Astrocyte (in vitro differentiated cells and primary cell): ENCODE data around the gene GREB1. TPM values are rescaled to one million over a fixed set of nuclear protein-coding genes. Genes with fewer than 3 reads are reported as not detected.

Experiments used
- DNase-seq: peaks from one replicate; pipeline ENCODE4 v3.0.0-alpha.2; 2010; ENCODE audit warnings: low read depth
- FAIRE-seq: peaks from 2 replicates; lab custom pipeline; 2011; peaks lifted over from hg19 to GRCh38; lab: Jason Lieb, UNC
- H2AFZ ChIP-seq: 2 replicates; pipeline ENCODE4 v1.6.0; 2012; ENCODE audit warnings: low read depth, low read length, inconsistent platforms
- H3K27ac ChIP-seq: 2 replicates; pipeline ENCODE4 v1.5.1; 2011; ENCODE audit warnings: low read depth, low read length, inconsistent platforms
- H3K27me3 ChIP-seq: 2 replicates; pipeline ENCODE4 v1.6.0; 2011; ENCODE audit warnings: low read length, inconsistent platforms; ENCODE audit not compliant: insufficient read depth
- H3K36me3 ChIP-seq: 2 replicates; pipeline ENCODE4 v1.5.1; 2011; ENCODE audit warnings: low read length, inconsistent platforms; ENCODE audit not compliant: insufficient read depth
- H3K4me1 ChIP-seq: 2 replicates; pipeline ENCODE4 v1.5.1; 2011; ENCODE audit warnings: low read length, inconsistent platforms; ENCODE audit not compliant: insufficient read depth
- H3K4me2 ChIP-seq: 2 replicates; pipeline ENCODE4 v1.6.0; 2012; ENCODE audit warnings: low read length, inconsistent platforms
- H3K4me3 ChIP-seq: 2 replicates; pipeline ENCODE4 v1.5.1; 2011; ENCODE audit warnings: low read depth, mild to moderate bottlenecking, low read length, inconsistent platforms; ENCODE audit not compliant: insufficient read depth
- H3K79me2 ChIP-seq: 2 replicates; pipeline ENCODE4 v1.6.0; 2012; ENCODE audit warnings: mild to moderate bottlenecking, low read length, inconsistent platforms; ENCODE audit not compliant: insufficient read depth
- H3K9ac ChIP-seq: 2 replicates; pipeline ENCODE4 v1.6.0; 2012; ENCODE audit warnings: mild to moderate bottlenecking, low read length, inconsistent platforms
- H3K9me3 ChIP-seq: 2 replicates; pipeline ENCODE4 v1.5.1; 2012; ENCODE audit warnings: low read depth, mild to moderate bottlenecking, low read length, inconsistent platforms; ENCODE audit not compliant: insufficient read depth
- H4K20me1 ChIP-seq: 2 replicates; pipeline ENCODE4 v1.6.0; 2012; ENCODE audit warnings: low read length, inconsistent platforms; ENCODE audit not compliant: insufficient read depth
- H3K27ac Mint-ChIP-seq: one replicate; pipeline ENCODE4 v1.8.0; 2021; ENCODE audit warnings: mild to moderate bottlenecking, mixed read lengths; ENCODE audit not compliant: unreplicated experiment
- H3K27me3 Mint-ChIP-seq: one replicate; pipeline ENCODE4 v1.8.0; 2021; ENCODE audit warnings: low read depth, mixed read lengths; ENCODE audit not compliant: unreplicated experiment
- H3K36me3 Mint-ChIP-seq: one replicate; pipeline ENCODE4 v1.8.0; 2021; ENCODE audit warnings: low read depth, mixed read lengths; ENCODE audit not compliant: unreplicated experiment
- H3K4me1 Mint-ChIP-seq: one replicate; pipeline ENCODE4 v1.8.0; 2021; ENCODE audit warnings: low read depth, mixed read lengths; ENCODE audit not compliant: unreplicated experiment
- H3K4me3 Mint-ChIP-seq: one replicate; pipeline ENCODE4 v1.8.0; 2021; ENCODE audit warnings: mild to moderate bottlenecking, moderate library complexity, mixed read lengths; ENCODE audit not compliant: unreplicated experiment
- H3K9me3 Mint-ChIP-seq: one replicate; pipeline ENCODE4 v1.8.0; 2021; ENCODE audit warnings: mild to moderate bottlenecking, mixed read lengths; ENCODE audit not compliant: unreplicated experiment
- CTCF ChIP-seq: IDR thresholded peaks from 2 replicates; pipeline ENCODE4 v1.5.1; 2011; ENCODE audit warnings: low read depth, mild to moderate bottlenecking, inconsistent platforms, low read length, moderate library complexity; ENCODE audit not compliant: insufficient read depth
- EZH2 ChIP-seq: IDR thresholded peaks from 2 replicates; pipeline ENCODE4 v1.6.1; 2012; ENCODE audit warnings: mild to moderate bottlenecking, low read length, inconsistent platforms; ENCODE audit not compliant: insufficient read depth
- total RNA-seq: library from RNA; stranded (reverse); gene quantifications from 2 replicates; pipeline ENCODE4 v1.2.1, GENCODE V29; 2021

The GREB1 gene
- total RNA-seq, 1 donor from 2014 or later: 14.5 TPM

- Mint-ChIP-seq H3K27me3 (peaks cover 38% of the 10 kb centered on the region), H3K27ac (no peak overlapping the region), H3K9me3 (peaks cover 6% of the 10 kb centered on the region), H3K4me1 (peaks cover 7% of the 10 kb centered on the region), H3K36me3 (peaks cover 2% of the 10 kb centered on the region), H3K4me3 (no peak overlapping the region)
- TF ChIP-seq CTCF (no peak), EZH2 (no peak)
- Histone ChIP-seq H4K20me1 (no peaks in the 10 kb centered on the region), H3K4me2 (no peak overlapping the region), H3K27ac (no peak overlapping the region), H3K36me3 (no peaks in the 10 kb centered on the region), H3K27me3 (peaks cover 37% of the 10 kb centered on the region), H3K9me3 (no peaks in the 10 kb centered on the region), H3K79me2 (no peaks in the 10 kb centered on the region), H3K9ac (no peak overlapping the region), H3K4me1 (peaks cover 6% of the 10 kb centered on the region), H2AFZ (no peak overlapping the region), H3K4me3 (no peak overlapping the region)
- FAIRE-seq (no peak), DNase-seq (no peak)
Measured at GRCh38 chr2:11672407-11672806, 138.6 kb downstream of the GREB1 start.

- Mint-ChIP-seq H3K4me1 (peaks cover 9% of the 10 kb centered on the region), H3K27ac (no peak overlapping the region), H3K36me3 (no peaks in the 10 kb centered on the region), H3K27me3 (peaks cover 43% of the 10 kb centered on the region), H3K4me3 (no peak overlapping the region), H3K9me3 (peaks cover 6% of the 10 kb centered on the region)
- Histone ChIP-seq H3K79me2 (no peaks in the 10 kb centered on the region), H3K9me3 (no peaks in the 10 kb centered on the region), H2AFZ (no peak overlapping the region), H3K27ac (no peak overlapping the region), H3K4me1 (peaks cover 6% of the 10 kb centered on the region), H3K4me2 (no peak overlapping the region), H3K4me3 (no peak overlapping the region), H4K20me1 (no peaks in the 10 kb centered on the region), H3K27me3 (peaks cover 41% of the 10 kb centered on the region), H3K36me3 (no peaks in the 10 kb centered on the region), H3K9ac (no peak overlapping the region)
- no peak for TF ChIP-seq CTCF
- no peak for TF ChIP-seq EZH2
- no peak for FAIRE-seq
- DNase-seq: no peak
Measured at GRCh38 chr2:11674983-11675382, 141.1 kb downstream of the GREB1 start.

- no peaks in the 10 kb centered on the region for H3K36me3 ChIP-seq
- H3K9me3 Mint-ChIP-seq: peaks cover 3% of the 10 kb centered on the region
- no peak for TF ChIP-seq CTCF
- TF ChIP-seq EZH2: no peak
Measured at GRCh38 chr2:11675423-11676112, 141.7 kb downstream of the GREB1 start.

More at GRCh38 chr2:11675423-11676112, 141.7 kb downstream of the GREB1 start:
- H3K9me3 ChIP-seq: no peaks in the 10 kb centered on the region
- Mint-ChIP-seq H3K4me1 (peaks cover 14% of the 10 kb centered on the region), H3K27ac (no peak overlapping the region), H3K36me3 (no peaks in the 10 kb centered on the region), H3K4me3 (no peak overlapping the region), H3K27me3 (peaks cover 38% of the 10 kb centered on the region)
- peaks cover 37% of the 10 kb centered on the region for H3K27me3 ChIP-seq
- H3K79me2 ChIP-seq: no peaks in the 10 kb centered on the region
- peaks cover 6% of the 10 kb centered on the region for H3K4me1 ChIP-seq
- no peak overlapping the region for H3K27ac ChIP-seq
- no peak overlapping the region for H2AFZ ChIP-seq
- no peak for DNase-seq
- H4K20me1 ChIP-seq: no peaks in the 10 kb centered on the region
- no peak overlapping the region for H3K4me2 ChIP-seq
- FAIRE-seq: no peak
- H3K4me3 ChIP-seq: no peak overlapping the region
- no peak overlapping the region for H3K9ac ChIP-seq
